HK-2 (cell line): ENCODE results near the gene TSPAN6.

ENCODE experiments used
- DNase-seq: peaks from one replicate; pipeline ENCODE4 v3.0.0-alpha.2; 2018; ENCODE audit not compliant: unreplicated experiment

TSPAN6 gene

GRCh38 chrX:100636321-100636991, at the start of gene TSPAN6:
TSS of gene TSPAN6 (minus strand) at chrX:100636806. CDS start at chrX:100636694, 112 bp downstream.
- DNase-seq: peak; percentile 87

- no peak for DNase-seq
Measured at GRCh38 chrX:100685997-100686305, 49.3 kb upstream of the TSPAN6 start.

GRCh38 chrX:100685284-100685996, 48.8 kb upstream of the TSPAN6 start:
- DNase-seq: peak; percentile 71

- DNase-seq: no peak
Measured at GRCh38 chrX:100682939-100683338, 46.3 kb upstream of the TSPAN6 start.

- DNase-seq: no peak
Measured at GRCh38 chrX:100681599-100681998, 45.0 kb upstream of the TSPAN6 start.

GRCh38 chrX:100680756-100681155, 44.1 kb upstream of the TSPAN6 start:
- DNase-seq: no peak

- no peak for DNase-seq
Measured at GRCh38 chrX:100677611-100678181, 41.1 kb upstream of the TSPAN6 start.

- no peak for DNase-seq
Measured at GRCh38 chrX:100674705-100675104, 38.1 kb upstream of the TSPAN6 start.

GRCh38 chrX:100673397-100673953, 36.9 kb upstream of the TSPAN6 start:
- DNase-seq: no peak

GRCh38 chrX:100672966-100673365, 36.4 kb upstream of the TSPAN6 start:
- DNase-seq: no peak

GRCh38 chrX:100663642-100664041, 27.0 kb upstream of the TSPAN6 start:
- DNase-seq: no peak

GRCh38 chrX:100662796-100663195, 26.2 kb upstream of the TSPAN6 start:
- no peak for DNase-seq

GRCh38 chrX:100662170-100662569, 25.6 kb upstream of the TSPAN6 start:
- DNase-seq: no peak

GRCh38 chrX:100659431-100660137, 23.0 kb upstream of the TSPAN6 start:
- no peak for DNase-seq

GRCh38 chrX:100658941-100659381, 22.4 kb upstream of the TSPAN6 start:
- DNase-seq: no peak

GRCh38 chrX:100654261-100654660, 17.7 kb upstream of the TSPAN6 start:
- DNase-seq: no peak

GRCh38 chrX:100652266-100652665, 15.7 kb upstream of the TSPAN6 start:
- DNase-seq: no peak

- no peak for DNase-seq
Measured at GRCh38 chrX:100650841-100651240, 14.2 kb upstream of the TSPAN6 start.

GRCh38 chrX:100649550-100650356, 13.1 kb upstream of the TSPAN6 start:
- DNase-seq: no peak

GRCh38 chrX:100648458-100649417, 12.1 kb upstream of the TSPAN6 start:
- no peak for DNase-seq
